Loucy (cell line): Measurements from ENCODE around the gene OR10H4.

ENCODE experiments used
- EZH2phosphoT487 ChIP-seq: fragments of 200-600 bp; IDR thresholded peaks from 2 replicates; pipeline ENCODE4 v1.6.1; 2018; ENCODE audit warnings: antibody characterized with exemption, mild to moderate bottlenecking, moderate library complexity, borderline replicate concordance
- TF ChIP-seq, protein P1 (sequence below): fragments of 200-600 bp; sonication (generic); conservative IDR thresholded peaks from 2 replicates; pipeline ENCODE4 v1.5.1; 2014; ENCODE audit warnings: mild to moderate bottlenecking, antibody characterized with exemption, low read length

GRCh38 chr19:15954820-15955219, 6.0 kb downstream of the OR10H4 start:
- TF ChIP-seq, protein P1, sequence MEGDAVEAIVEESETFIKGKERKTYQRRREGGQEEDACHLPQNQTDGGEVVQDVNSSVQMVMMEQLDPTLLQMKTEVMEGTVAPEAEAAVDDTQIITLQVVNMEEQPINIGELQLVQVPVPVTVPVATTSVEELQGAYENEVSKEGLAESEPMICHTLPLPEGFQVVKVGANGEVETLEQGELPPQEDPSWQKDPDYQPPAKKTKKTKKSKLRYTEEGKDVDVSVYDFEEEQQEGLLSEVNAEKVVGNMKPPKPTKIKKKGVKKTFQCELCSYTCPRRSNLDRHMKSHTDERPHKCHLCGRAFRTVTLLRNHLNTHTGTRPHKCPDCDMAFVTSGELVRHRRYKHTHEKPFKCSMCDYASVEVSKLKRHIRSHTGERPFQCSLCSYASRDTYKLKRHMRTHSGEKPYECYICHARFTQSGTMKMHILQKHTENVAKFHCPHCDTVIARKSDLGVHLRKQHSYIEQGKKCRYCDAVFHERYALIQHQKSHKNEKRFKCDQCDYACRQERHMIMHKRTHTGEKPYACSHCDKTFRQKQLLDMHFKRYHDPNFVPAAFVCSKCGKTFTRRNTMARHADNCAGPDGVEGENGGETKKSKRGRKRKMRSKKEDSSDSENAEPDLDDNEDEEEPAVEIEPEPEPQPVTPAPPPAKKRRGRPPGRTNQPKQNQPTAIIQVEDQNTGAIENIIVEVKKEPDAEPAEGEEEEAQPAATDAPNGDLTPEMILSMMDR: no peak
- no peak for TF ChIP-seq EZH2phosphoT487
